SU-DHL-6 (cell line): ENCODE measurements around the gene TNIK.

ENCODE experiments used
- CTCF ChIP-seq: fragments of 200-600 bp; sonication (generic); IDR thresholded peaks from one replicate; pipeline ENCODE4 v1.5.1; 2017; ENCODE audit warnings: antibody characterized with exemption, mild to moderate bottlenecking, low read length, moderate library complexity; ENCODE audit not compliant: insufficient read depth, poor library complexity, severe bottlenecking
- EZH2phosphoT487 ChIP-seq: fragments of 200-600 bp; sonication (generic), shearing (Covaris generic); conservative IDR thresholded peaks from 2 replicates; pipeline ENCODE4 v1.6.1; 2018; ENCODE audit warnings: mild to moderate bottlenecking, antibody characterized with exemption, low read length, moderate library complexity, mixed read lengths

- TF ChIP-seq CTCF (no peak), EZH2phosphoT487 (no peak)
These were observed 333.6 kb downstream of the TNIK start for GRCh38 chr3:171126478-171127209.
